Right cardiac atrium (tissue), 5 donors: ENCODE data around the gene E4F1. TPM values are rescaled to one million over a fixed set of nuclear protein-coding genes. Genes with fewer than 3 reads are reported as not detected.
A peak's percentile ranks its signal among the peaks of the same experiment; 100 is the strongest.

Source experiments
- ATAC-seq, 2 donors: fragments of 200-7000 bp; cut with Tn5 transposase; one replicate each; pipeline versions ENCODE4 v1.8.0 to v1.9.1; 2020; ENCODE audit warnings: moderate library complexity in 2 of 2, mild to moderate bottlenecking in 1 of 2
- DNase-seq, 3 donors: peaks; one replicate each; pipeline ENCODE4 v3.0.0-alpha.2; 2020
- H3K27ac ChIP-seq: one replicate; pipeline ENCODE4 v1.5.1; 2013; ENCODE audit warnings: mild to moderate bottlenecking, low read length, control low read depth, moderate library complexity
- H3K27me3 ChIP-seq: one replicate; pipeline ENCODE4 v1.6.1; 2013; ENCODE audit not compliant: control insufficient read depth, insufficient read depth
- H3K4me1 ChIP-seq: one replicate; pipeline ENCODE4 v1.6.1; 2013; ENCODE audit warnings: low read length; ENCODE audit not compliant: control insufficient read depth, insufficient read depth
- H3K4me3 ChIP-seq: one replicate; pipeline ENCODE4 v1.5.1; 2013; ENCODE audit warnings: low read length, control low read depth
- H3K9me3 ChIP-seq: one replicate; pipeline ENCODE4 v1.6.1; 2013; ENCODE audit warnings: low read length; ENCODE audit not compliant: control insufficient read depth
- WGBS: extraction: QIAGEN DNeasy Blood & Tissue Kit; methylation state at CpG from one replicate; pipeline ENCODE4 v1.1.7; 2013; 5-methylcytosine and 5-hydroxymethylcytosine counted together
- intact Hi-C, 4 donors: fragments of 100-400 bp; cut with DNase I; formaldehyde crosslinking; loops; one replicate each; pipeline versions ENCODE4 v1.11.0 to v1.14.0; 2022 to 2023
- polyA plus RNA-seq: library from polyadenylated mRNA; stranded (reverse); fragments of 200-250 nt; gene quantifications from one replicate; pipeline ENCODE4 v1.2.3, GENCODE V29; 2013
- total RNA-seq, 4 donors: library from RNA; stranded (reverse); fragmentation: NEBNext Ultra II Directional; extraction: Animal tissue kit (Norgen Biotek cat#: 25700); gene quantifications; one replicate each; pipeline ENCODE4 v1.2.1, GENCODE V29; 2021
- donor health status: healthy with polysubstance abuse.
- donor health status: DM: no; HTN: yes; CAD: no.
- donor health status: DM: no; HTN: no; CAD: no.
- donor health status: DM: no; HTN: yes; CAD: no; lungs with severe emphysema.
- donor health status: DM: yes; HTN: yes; CAD: no.

The E4F1 gene
- total and polyA plus RNA-seq, 5 donors, result 11.8 to 16.1 (median 13.8) TPM

GRCh38 chr16:2270588-2271470, 47.4 kb downstream of the E4F1 start:
- intact Hi-C loops, result no loop called here
- 78% methylated on average over 15 of the region's 15 CpGs for WGBS

GRCh38 chr16:2271848-2272461, 48.6 kb downstream of the E4F1 start:
- WGBS, result 89% methylated on average over 14 of the region's 14 CpGs
- intact Hi-C loops, result no loop called here
- H3K27me3 ChIP-seq, result no peaks in the 10 kb centered on the region
- DNase-seq, result peak in 2 of 3 donors; percentile 37 to 58
- H3K4me1 ChIP-seq, result peaks cover 6% of the 10 kb centered on the region
- no peak for ATAC-seq
- no peaks in the 10 kb centered on the region for H3K9me3 ChIP-seq
- no peak overlapping the region for H3K27ac ChIP-seq
- no peak overlapping the region for H3K4me3 ChIP-seq

More at GRCh38 chr16:2270588-2271470, 47.4 kb downstream of the E4F1 start:
- peak in 2 of 3 donors; percentile 32 to 36 for DNase-seq
- Histone ChIP-seq H3K9me3 (no peaks in the 10 kb centered on the region), H3K27me3 (no peaks in the 10 kb centered on the region), H3K4me3 (no peak overlapping the region), H3K27ac (no peak overlapping the region), H3K4me1 (peaks cover 6% of the 10 kb centered on the region)
- no peak for ATAC-seq

- no peaks in the 10 kb centered on the region for H3K27me3 ChIP-seq
- ATAC-seq (no peak), DNase-seq (peak in 2 of 3 donors; percentile 44 to 46)
- no peaks in the 10 kb centered on the region for H3K9me3 ChIP-seq
- WGBS, result 86% methylated on average over 16 of the region's 16 CpGs
- intact Hi-C loops, result no loop called here
- H3K27ac ChIP-seq, result no peak overlapping the region
- peaks cover 6% of the 10 kb centered on the region for H3K4me1 ChIP-seq
- no peak overlapping the region for H3K4me3 ChIP-seq
Observed at GRCh38 chr16:2273484-2273883, 50.1 kb downstream of the E4F1 start.

GRCh38 chr16:2273931-2274330, 50.5 kb downstream of the E4F1 start:
- ATAC-seq (no peak), DNase-seq (peak in 2 of 3 donors; percentile 22 to 44)
- intact Hi-C loops, result no loop called here
- Histone ChIP-seq H3K4me1 (peaks cover 6% of the 10 kb centered on the region), H3K9me3 (no peaks in the 10 kb centered on the region), H3K4me3 (no peak overlapping the region), H3K27me3 (no peaks in the 10 kb centered on the region), H3K27ac (no peak overlapping the region)
- 85% methylated on average over 10 of the region's 10 CpGs for WGBS

- Histone ChIP-seq H3K9me3 (no peaks in the 10 kb centered on the region), H3K4me1 (no peaks in the 10 kb centered on the region), H3K27me3 (no peaks in the 10 kb centered on the region), H3K27ac (no peak overlapping the region), H3K4me3 (no peak overlapping the region)
- intact Hi-C loops, result no loop called here
- 74% methylated on average over 30 of the region's 30 CpGs for WGBS
- peak in 2 of 3 donors; percentile 51 to 70 for DNase-seq
- ATAC-seq, result no peak
Observed at GRCh38 chr16:2275476-2276367, 52.3 kb downstream of the E4F1 start.

GRCh38 chr16:2276368-2277195, 53.2 kb downstream of the E4F1 start:
- Histone ChIP-seq H3K4me1 (no peaks in the 10 kb centered on the region), H3K27ac (no peak overlapping the region), H3K27me3 (no peaks in the 10 kb centered on the region), H3K4me3 (no peak overlapping the region), H3K9me3 (no peaks in the 10 kb centered on the region)
- DNase-seq (peak in 2 of 3 donors; percentile 9 to 26), ATAC-seq (no peak)
- 78% methylated on average over 26 of the region's 26 CpGs for WGBS
- intact Hi-C loops, result no loop called here

GRCh38 chr16:2277466-2278271, 54.3 kb downstream of the E4F1 start:
- 90% methylated on average over 25 of the region's 25 CpGs for WGBS
- Histone ChIP-seq H3K9me3 (no peaks in the 10 kb centered on the region), H3K4me3 (no peak overlapping the region), H3K27me3 (no peaks in the 10 kb centered on the region), H3K27ac (no peak overlapping the region), H3K4me1 (no peaks in the 10 kb centered on the region)
- ATAC-seq (no peak), DNase-seq (peak in 2 of 3 donors; percentile 9 to 47)
- intact Hi-C loops, result no loop called here

GRCh38 chr16:2278272-2278608, 54.8 kb downstream of the E4F1 start:
- ATAC-seq, result no peak
- intact Hi-C loops, result no loop called here
- 81% methylated on average over 14 of the region's 14 CpGs for WGBS
- no peak overlapping the region for H3K27ac ChIP-seq
- peak in 1 of 3 donors; percentile 32 for DNase-seq
- H3K4me3 ChIP-seq, result no peak overlapping the region
- no peaks in the 10 kb centered on the region for H3K4me1 ChIP-seq
- H3K9me3 ChIP-seq, result no peaks in the 10 kb centered on the region
- no peaks in the 10 kb centered on the region for H3K27me3 ChIP-seq

GRCh38 chr16:2278956-2279800, 55.8 kb downstream of the E4F1 start:
- Histone ChIP-seq H3K27ac (no peak overlapping the region), H3K4me3 (no peak overlapping the region), H3K9me3 (no peaks in the 10 kb centered on the region), H3K27me3 (no peaks in the 10 kb centered on the region), H3K4me1 (no peaks in the 10 kb centered on the region)
- peak in 2 of 3 donors; percentile 2 to 43 for DNase-seq
- WGBS, result 86% methylated on average over 26 of the region's 26 CpGs
- intact Hi-C loops, result no loop called here
- ATAC-seq, result no peak
